ENCODE data around the gene INHA. TPM values are rescaled to one million over a fixed set of nuclear protein-coding genes. Genes with fewer than 3 reads are reported as not detected.

The INHA gene
- total and polyA plus RNA-seq, 4 donors = 0.47 to 0.98 (median 0.58) TPM; not detected in 1

GRCh38 chr2:219611866-219612576 lies 39.9 kb downstream of the INHA start:
- DNase-seq = no peak
- Histone ChIP-seq H3K9me3 (ENCODE audit: control insufficient read depth in 4 of 4, insufficient read depth in 3 of 4, low read length in 3 of 4) (no peaks in the 10 kb centered on the region), H3K4me1 (ENCODE audit: control insufficient read depth in 5 of 5, insufficient read depth in 5 of 5, low read length in 5 of 5) (no peaks in the 10 kb centered on the region), H3K36me3 (ENCODE audit: control insufficient read depth in 4 of 4, insufficient read depth in 4 of 4, low read length in 4 of 4) (peaks cover 0 to 67% (median 33%) of the 10 kb centered on the region in 4 donors), H3K9ac (ENCODE audit: insufficient read depth in 1 of 2, low read length in 2 of 2) (no peak overlapping the region), H3K27me3 (ENCODE audit: control insufficient read depth in 3 of 3, insufficient read depth in 3 of 3, low read length in 2 of 3) (no peaks in the 10 kb centered on the region), H3K4me3 (no peak overlapping the region), H3K27ac (ENCODE audit: low read depth in 1 of 2, low read length in 1 of 2) (no peak overlapping the region)
- WGBS, 2 donors = 80 to 84% methylated on average over 12 of the region's 12 CpGs
- TF ChIP-seq CTCF (IDR thresholded peaks at IDR 0.05; ENCODE audit: control extremely low read depth, extremely low read depth) = no peak
- no peak for ATAC-seq (ENCODE audit: insufficient read depth, low FRiP score)

DNA sequence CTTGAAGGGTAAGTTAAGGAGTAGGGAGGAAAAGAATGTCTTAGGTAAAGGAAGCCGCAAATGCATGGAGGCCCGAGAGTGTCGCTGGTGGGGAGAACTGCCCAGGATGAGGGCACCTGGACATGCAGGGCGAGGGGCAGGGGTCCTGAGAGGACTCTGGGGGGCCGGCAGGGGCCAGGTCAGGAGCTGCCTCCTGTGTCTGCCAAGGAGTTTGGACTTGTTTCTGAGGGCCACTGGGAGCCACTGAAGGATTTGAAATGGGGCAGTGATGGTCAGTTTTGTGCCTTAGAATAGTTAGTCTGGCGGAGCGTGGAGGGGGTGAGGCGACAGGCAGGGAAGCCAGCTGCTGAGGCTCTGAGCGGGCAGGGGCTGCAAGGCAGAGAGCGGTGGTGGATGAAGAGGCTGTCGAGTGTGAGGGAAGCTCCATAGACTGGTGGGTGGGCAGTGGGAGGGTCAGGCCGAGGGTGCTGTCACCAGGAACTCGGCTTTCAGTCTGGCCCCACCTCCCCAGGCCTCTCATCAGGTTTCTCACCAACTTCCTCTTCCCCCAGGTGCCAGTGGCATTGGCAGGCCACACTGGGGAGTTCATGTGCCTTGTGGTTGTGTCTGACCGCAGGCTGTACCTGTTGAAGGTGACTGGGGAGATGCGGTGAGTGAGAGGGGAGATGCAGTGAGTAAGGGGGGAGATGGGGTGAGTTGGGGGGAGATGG lies 40.6 kb downstream of the INHA start:
- Histone ChIP-seq H3K27me3 (ENCODE audit: control insufficient read depth in 3 of 3, insufficient read depth in 3 of 3, low read length in 2 of 3) (no peaks in the 10 kb centered on the region), H3K4me1 (ENCODE audit: control insufficient read depth in 5 of 5, insufficient read depth in 5 of 5, low read length in 5 of 5) (no peaks in the 10 kb centered on the region), H3K4me3 (no peak overlapping the region), H3K9ac (ENCODE audit: insufficient read depth in 1 of 2, low read length in 2 of 2) (no peak overlapping the region), H3K36me3 (ENCODE audit: control insufficient read depth in 4 of 4, insufficient read depth in 4 of 4, low read length in 4 of 4) (peaks cover 0 to 65% (median 30%) of the 10 kb centered on the region in 4 donors), H3K9me3 (ENCODE audit: control insufficient read depth in 4 of 4, insufficient read depth in 3 of 4, low read length in 3 of 4) (no peaks in the 10 kb centered on the region), H3K27ac (ENCODE audit: low read depth in 1 of 2, low read length in 1 of 2) (no peak overlapping the region)
- WGBS, 2 donors = 62 to 83% methylated on average over 15 of the region's 15 CpGs
- no peak for DNase-seq
- TF ChIP-seq CTCF (IDR thresholded peaks at IDR 0.05; ENCODE audit: control extremely low read depth, extremely low read depth) = no peak
- ATAC-seq (ENCODE audit: insufficient read depth, low FRiP score) = no peak

- no peak for DNase-seq
- peaks cover 0 to 57% (median 25%) of the 10 kb centered on the region in 4 donors for H3K36me3 ChIP-seq (ENCODE audit: control insufficient read depth in 4 of 4, insufficient read depth in 4 of 4, low read length in 4 of 4)
Measured at GRCh38 chr2:219613461-219614070, 41.5 kb downstream of the INHA start.

More at GRCh38 chr2:219613461-219614070, 41.5 kb downstream of the INHA start:
- Histone ChIP-seq H3K9me3 (ENCODE audit: control insufficient read depth in 4 of 4, insufficient read depth in 3 of 4, low read length in 3 of 4) (no peaks in the 10 kb centered on the region), H3K27ac (ENCODE audit: low read depth in 1 of 2, low read length in 1 of 2) (no peak overlapping the region), H3K27me3 (ENCODE audit: control insufficient read depth in 3 of 3, insufficient read depth in 3 of 3, low read length in 2 of 3) (no peaks in the 10 kb centered on the region), H3K9ac (ENCODE audit: insufficient read depth in 1 of 2, low read length in 2 of 2) (no peak overlapping the region), H3K4me1 (ENCODE audit: control insufficient read depth in 5 of 5, insufficient read depth in 5 of 5, low read length in 5 of 5) (no peaks in the 10 kb centered on the region), H3K4me3 (no peak overlapping the region)
- 93 to 94% methylated on average over 9 to 11 of the region's 11 CpGs for WGBS, 2 donors
- TF ChIP-seq CTCF (IDR thresholded peaks at IDR 0.05; ENCODE audit: control extremely low read depth, extremely low read depth) = no peak
- ATAC-seq (ENCODE audit: insufficient read depth, low FRiP score) = no peak
